Transverse colon (tissue), 4 donors: ENCODE results near the gene KRTAP10-5. TPM values are rescaled to one million over a fixed set of nuclear protein-coding genes. Genes with fewer than 3 reads are reported as not detected.

Experiments
- DNase-seq: peaks from one replicate; pipeline ENCODE4 v3.0.0-alpha.2; 2019
- H3K27ac ChIP-seq, 4 donors: fragments of 200-600 bp; sonication (generic); 2 replicates each; pipeline ENCODE4 v1.5.1; 2016 to 2018; ENCODE audit warnings: inconsistent platforms in 4 of 4
- H3K27me3 ChIP-seq: fragments of 200-600 bp; sonication (generic); 2 replicates; pipeline ENCODE4 v1.5.1; 2017; ENCODE audit warnings: inconsistent platforms
- H3K36me3 ChIP-seq, 4 donors: fragments of 200-600 bp; sonication (generic); 2 replicates each; pipeline ENCODE4 v1.5.1; 2017 to 2019; ENCODE audit warnings: inconsistent platforms in 4 of 4
- H3K4me1 ChIP-seq, 4 donors: fragments of 200-600 bp; sonication (generic); 2 replicates each; pipeline ENCODE4 v1.5.1; 2017 to 2020; ENCODE audit warnings: inconsistent platforms in 4 of 4
- H3K4me3 ChIP-seq, 4 donors: fragments of 200-600 bp; sonication (generic); 1 replicate in 1 of 4; 2 replicates in 3 of 4; pipeline versions ENCODE4 v1.5.1 to v1.6.1; 2017 to 2019; ENCODE audit warnings: inconsistent platforms in 4 of 4
- H3K9me3 ChIP-seq, 2 donors: fragments of 200-600 bp; sonication (generic); 2 replicates each; pipeline ENCODE4 v1.5.1; 2017 to 2019; ENCODE audit warnings: inconsistent platforms in 2 of 2
- CTCF ChIP-seq, 5 experiments: fragments of 200-600 bp in 3 of 5; fragments of 450-650 bp in 2 of 5; sonication (generic) in 3 of 5; IDR thresholded peaks; 1 replicate in 2 of 5; 2 replicates in 3 of 5; pipeline ENCODE4 v1.5.1; 2016 to 2017; ENCODE audit warnings: antibody characterized with exemption in 5 of 5, inconsistent platforms in 3 of 5, mild to moderate bottlenecking in 2 of 5, moderate library complexity in 1 of 5
- EP300 ChIP-seq: sonication (generic); formaldehyde crosslinking; IDR thresholded peaks from one replicate; pipeline ENCODE4 v1.6.1; 2017; ENCODE audit warnings: antibody characterized with exemption, low read depth
- POLR2A ChIP-seq: fragments of 450-650 bp; IDR thresholded peaks from one replicate; pipeline ENCODE4 v1.6.1; 2016; ENCODE audit warnings: antibody characterized with exemption, mild to moderate bottlenecking, moderate library complexity
- POLR2AphosphoS5 ChIP-seq, 3 donors: sonication (generic); formaldehyde crosslinking; IDR thresholded peaks; one replicate each; pipeline ENCODE4 v1.6.1; 2016; ENCODE audit warnings: antibody characterized with exemption in 3 of 3
- WGBS, 2 donors: methylation state at CpG; one replicate each; pipeline ENCODE4 v1.1.5; 2018; ENCODE audit warnings: low coverage in 1 of 2; 5-methylcytosine and 5-hydroxymethylcytosine counted together
- in situ Hi-C, 4 donors: fragments of 200-750 bp; cut with MboI; loops; one replicate each; pipeline versions ENCODE4 v1.15.0 to v1.15.1; 2017; ENCODE audit warnings: low sequenced_read_pairs in 3 of 4, low pct_ligation_motif_present in 1 of 4, low pct_unique_long_range_greater_than_20kb in 1 of 4
- intact Hi-C: fragments of 100-400 bp; cut with DNase I; formaldehyde crosslinking; loops from one replicate; pipeline ENCODE4 v1.15.1; 2023; ENCODE audit warnings: low total_unique reads
- total RNA-seq, 4 donors: library from RNA; depleted of rRNA; stranded (reverse); fragments of >200 nt; gene quantifications; one replicate each; pipeline ENCODE4 v1.1.0, GENCODE V29; 2016

Gene KRTAP10-5
- total RNA-seq, 4 donors from 2014 or later, result not detected

- Histone ChIP-seq H3K36me3 (no peaks in the 10 kb centered on the region), H3K4me3 (no peak overlapping the region), H3K9me3 (peaks cover 9 to 12% of the 10 kb centered on the region in 2 donors), H3K27ac (no peak overlapping the region), H3K27me3 (peaks cover 4% of the 10 kb centered on the region), H3K4me1 (peaks cover 0 to 11% (median 8%) of the 10 kb centered on the region in 4 donors)
- 80 to 93% methylated on average over 1 to 17 of the region's 17 CpGs for WGBS, 2 donors
- intact Hi-C loops (no loop called here), in situ Hi-C loops (loop anchor here in 2 of 4 donors (25.0 kb wide), 1 partner anchor 109 kb away; the partner anchor contains the start of genes KRTAP10-12 (in 2 of the 2) and KRTAP12-1 (in 2 of the 2))
- no peak for DNase-seq
- no peak for TF ChIP-seq POLR2AphosphoS5 (IDR thresholded peaks at IDR 0.05)
- TF ChIP-seq CTCF (IDR thresholded peaks at IDR 0.05), result no peak
Measured at GRCh38 chr21:44578371-44579055, 1.9 kb downstream of the KRTAP10-5 start.

DNA sequence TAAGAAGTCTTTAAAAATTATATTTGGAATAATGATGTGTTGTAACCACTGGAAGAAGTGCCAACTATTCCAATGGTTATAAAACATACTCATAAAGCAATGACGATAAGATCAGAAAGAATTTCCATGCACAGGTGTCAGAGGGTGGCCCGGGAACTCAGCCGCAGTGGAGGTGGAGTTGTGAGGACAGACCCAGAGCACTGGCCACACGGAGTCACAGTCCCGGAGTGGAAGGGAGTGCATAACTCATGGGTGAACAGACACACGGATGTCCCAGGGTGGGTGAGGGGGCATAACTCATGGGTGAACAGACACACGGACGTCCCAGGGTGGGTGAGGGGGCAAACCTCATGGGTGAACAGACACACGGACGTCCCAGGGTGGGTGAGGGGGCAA is 4.4 kb downstream of the KRTAP10-5 start:
- peaks cover 0 to 11% (median 8%) of the 10 kb centered on the region in 4 donors for H3K4me1 ChIP-seq
- peaks cover 4% of the 10 kb centered on the region for H3K27me3 ChIP-seq
- WGBS, 2 donors, result 65 to 79% methylated on average over 5 to 8 of the region's 10 CpGs
- DNase-seq, result no peak
- H3K9me3 ChIP-seq, result peaks cover 3 to 4% of the 10 kb centered on the region in 2 donors
- intact Hi-C loops (no loop called here), in situ Hi-C loops (loop anchor here in 2 of 4 donors (25.0 kb wide), 1 partner anchor 111 kb away; the partner anchor contains the start of genes KRTAP10-12 (in 2 of the 2) and KRTAP12-1 (in 2 of the 2))
- no peak overlapping the region for H3K4me3 ChIP-seq
- H3K36me3 ChIP-seq, result no peaks in the 10 kb centered on the region
- H3K27ac ChIP-seq, result no peak overlapping the region
- no peak for TF ChIP-seq CTCF (IDR thresholded peaks at IDR 0.05)
- no peak for TF ChIP-seq POLR2A
- no peak for TF ChIP-seq POLR2AphosphoS5 (IDR thresholded peaks at IDR 0.05)
- TF ChIP-seq EP300, result no peak

- peaks cover 4% of the 10 kb centered on the region for H3K27me3 ChIP-seq
- DNase-seq, result no peak
- 85% methylated on average over 20 of the region's 20 CpGs; no CpG with 5 or more reads in 1 of the 2 donors for WGBS, 2 donors
- intact Hi-C loops (no loop called here), in situ Hi-C loops (loop anchor here in 2 of 4 donors (25.0 kb wide), 1 partner anchor 112 kb away; the partner anchor contains the start of genes KRTAP10-12 (in 2 of the 2) and KRTAP12-1 (in 2 of the 2))
- H3K4me1 ChIP-seq, result peaks cover 0 to 11% (median 8%) of the 10 kb centered on the region in 4 donors
- peak overlapping the region in 2 of 4 donors; percentile 11 to 61 for H3K27ac ChIP-seq
- H3K4me3 ChIP-seq, result no peak overlapping the region
- H3K9me3 ChIP-seq, result no peaks in the 10 kb centered on the region
- no peaks in the 10 kb centered on the region for H3K36me3 ChIP-seq
- TF ChIP-seq EP300 (no peak), POLR2AphosphoS5 (IDR thresholded peaks at IDR 0.05) (no peak), POLR2A (no peak), CTCF (IDR thresholded peaks at IDR 0.05) (no peak)
Measured at GRCh38 chr21:44575307-44576024, 4.9 kb downstream of the KRTAP10-5 start.
